CD4-positive, alpha-beta T cell treated with Interleukin-17A for 4 hours (primary cell): ENCODE results near the gene REX1BD.
"Not testable (repeated sequence)": the region's sequence is repeated elsewhere in the genome, so short reads cannot be mapped to it uniquely, and the experiment has no call there.

Source experiments
- DNase-seq: peaks from one replicate; pipeline ENCODE4 v3.0.0-alpha.2; 2020; ENCODE audit warnings: mixed read lengths

Gene REX1BD

GRCh38 chr19:18580311-18580710 lies 8.3 kb upstream of the REX1BD start:
- no peak for DNase-seq

GRCh38 chr19:18586306-18586705 lies 2.3 kb upstream of the REX1BD start:
- no peak for DNase-seq

- DNase-seq: no peak
Measured at GRCh38 chr19:18587561-18587960, 1.0 kb upstream of the REX1BD start.

- no peak for DNase-seq
Measured at GRCh38 chr19:18587962-18588610, 512 bp upstream of the REX1BD start.

- peak; percentile 72 for DNase-seq
Measured at GRCh38 chr19:18589380-18590272, 1.0 kb downstream of the REX1BD start.

- peak; percentile 53 for DNase-seq
Measured at GRCh38 chr19:18590273-18591272, 2.0 kb downstream of the REX1BD start.

- no peak for DNase-seq
Measured at GRCh38 chr19:18591735-18592385, 3.3 kb downstream of the REX1BD start.

GRCh38 chr19:18592732-18593131 lies 4.1 kb downstream of the REX1BD start:
- DNase-seq: not testable (repeated sequence)

- DNase-seq: no peak
Measured at GRCh38 chr19:18593367-18594095, 4.9 kb downstream of the REX1BD start.

- DNase-seq: peak; percentile 84
Measured at GRCh38 chr19:18594096-18594823, 5.7 kb downstream of the REX1BD start.

GRCh38 chr19:18594824-18595373 lies 6.3 kb downstream of the REX1BD start:
- no peak for DNase-seq

- DNase-seq: no peak
Measured at GRCh38 chr19:18595475-18595874, 6.9 kb downstream of the REX1BD start.

GRCh38 chr19:18596752-18597157 lies 8.2 kb downstream of the REX1BD start:
- no peak for DNase-seq

GRCh38 chr19:18597809-18598660 lies 9.4 kb downstream of the REX1BD start:
- no peak for DNase-seq

GRCh38 chr19:18599485-18599884 lies 10.9 kb downstream of the REX1BD start:
- no peak for DNase-seq

GRCh38 chr19:18600692-18601397 lies 12.2 kb downstream of the REX1BD start:
- not testable (repeated sequence) for DNase-seq

GRCh38 chr19:18601875-18602274 lies 13.3 kb downstream of the REX1BD start:
- no peak for DNase-seq

GRCh38 chr19:18603255-18603957 lies 14.8 kb downstream of the REX1BD start:
- no peak for DNase-seq
